ENCODE results near the gene TLL2. TPM values are rescaled to one million over a fixed set of nuclear protein-coding genes. Genes with fewer than 3 reads are reported as not detected.

TLL2 gene
- total RNA-seq, 1 experiment from 2014 or later, result 0.14 TPM

DNA sequence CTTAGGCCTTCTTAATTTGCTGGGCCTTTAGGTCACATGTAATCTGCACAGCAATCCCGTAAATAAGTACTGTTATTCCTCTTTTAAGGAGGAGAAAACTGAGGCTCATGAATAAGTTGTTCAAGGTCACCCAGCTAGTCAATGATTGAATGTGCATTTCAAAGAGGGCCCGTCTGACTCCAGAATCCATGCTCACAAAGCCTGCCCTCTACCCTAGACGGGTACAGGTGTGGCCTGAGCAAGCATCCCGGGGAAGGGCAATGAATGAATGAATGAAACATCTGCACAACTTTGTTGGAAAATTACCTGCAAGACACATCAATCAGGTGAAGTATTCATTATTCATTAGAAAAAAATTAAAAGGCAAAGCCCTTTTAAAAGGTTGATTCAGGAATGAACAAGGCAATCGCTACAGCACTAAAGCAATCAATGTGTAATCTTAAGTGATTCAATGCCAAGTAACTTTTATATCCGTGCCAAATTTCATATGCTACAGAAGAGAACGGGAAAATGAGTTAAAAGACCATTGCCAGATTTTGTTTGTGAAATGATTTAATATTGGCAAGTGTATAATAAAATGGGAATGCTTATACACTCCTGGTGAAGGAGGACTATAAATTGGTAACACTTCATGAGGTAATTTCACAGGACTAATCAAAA, 61.1 kb downstream of the TLL2 start:
- no peak overlapping the region for H3K27ac Mint-ChIP-seq (ENCODE audit: unreplicated experiment)
- H3K4me1 Mint-ChIP-seq (ENCODE audit: low read depth, unreplicated experiment), result no peaks in the 10 kb centered on the region
- TF ChIP-seq CTCF (IDR thresholded peaks at IDR 0.05; ENCODE audit: insufficient read depth in 1 of 2, low read depth in 1 of 2, low read length in 1 of 2, severe bottlenecking in 1 of 2, unreplicated experiment in 1 of 2), result no peak
- H3K36me3 ChIP-seq (ENCODE audit: control insufficient read depth, insufficient read depth, low read length), result no peaks in the 10 kb centered on the region
- no peaks in the 10 kb centered on the region for H3K36me3 Mint-ChIP-seq (ENCODE audit: insufficient read depth, unreplicated experiment)
- H3K9me3 Mint-ChIP-seq (ENCODE audit: unreplicated experiment), result no peaks in the 10 kb centered on the region
- H3K4me1 ChIP-seq, result no peaks in the 10 kb centered on the region
- peaks cover 10% of the 10 kb centered on the region for H3K27me3 Mint-ChIP-seq (ENCODE audit: insufficient read depth, unreplicated experiment)
- no peak overlapping the region for H3K4me3 Mint-ChIP-seq (ENCODE audit: unreplicated experiment)
- no peaks in the 10 kb centered on the region for H3K9me3 ChIP-seq
- no TSS peak for BruUV-seq (replicated peaks)
- H3K4me3 ChIP-seq (ENCODE audit: low read depth, low read length), result no peak overlapping the region
- no peak for DNase-seq
- intact Hi-C loops (cut with micrococcal nuclease; ENCODE audit: unreplicated experiment), result no loop called here
- CTCF ChIA-PET, result no interaction called here
- POLR2A ChIA-PET, result no interaction called here
- H3K27me3 ChIP-seq (replicated peaks; ENCODE audit: control insufficient read depth, insufficient read depth, low read length), result no peaks in the 10 kb centered on the region

- TF ChIP-seq CTCF (IDR thresholded peaks at IDR 0.05; ENCODE audit: insufficient read depth in 1 of 2, low read depth in 1 of 2, low read length in 1 of 2, severe bottlenecking in 1 of 2, unreplicated experiment in 1 of 2), result no peak
- Histone ChIP-seq H3K27me3 (replicated peaks; ENCODE audit: control insufficient read depth, insufficient read depth, low read length) (no peaks in the 10 kb centered on the region), H3K4me3 (ENCODE audit: low read depth, low read length) (no peak overlapping the region), H3K9me3 (no peaks in the 10 kb centered on the region), H3K4me1 (peaks cover 6% of the 10 kb centered on the region), H3K36me3 (ENCODE audit: control insufficient read depth, insufficient read depth, low read length) (no peaks in the 10 kb centered on the region)
- H3K27ac Mint-ChIP-seq (ENCODE audit: unreplicated experiment), result no peak overlapping the region
- H3K4me1 Mint-ChIP-seq (ENCODE audit: low read depth, unreplicated experiment), result peaks cover 11% of the 10 kb centered on the region
- peaks cover 6% of the 10 kb centered on the region for H3K27me3 Mint-ChIP-seq (ENCODE audit: insufficient read depth, unreplicated experiment)
- intact Hi-C loops (cut with micrococcal nuclease; ENCODE audit: unreplicated experiment), result no loop called here
- no peaks in the 10 kb centered on the region for H3K36me3 Mint-ChIP-seq (ENCODE audit: insufficient read depth, unreplicated experiment)
- ChIA-PET POLR2A (no interaction called here), CTCF (no interaction called here)
- H3K9me3 Mint-ChIP-seq (ENCODE audit: unreplicated experiment), result no peaks in the 10 kb centered on the region
- no peak overlapping the region for H3K4me3 Mint-ChIP-seq (ENCODE audit: unreplicated experiment)
- no TSS peak for BruUV-seq (replicated peaks)
- DNase-seq, result no peak
Measured at GRCh38 chr10:96450529-96451207, 63.1 kb downstream of the TLL2 start.

DNA sequence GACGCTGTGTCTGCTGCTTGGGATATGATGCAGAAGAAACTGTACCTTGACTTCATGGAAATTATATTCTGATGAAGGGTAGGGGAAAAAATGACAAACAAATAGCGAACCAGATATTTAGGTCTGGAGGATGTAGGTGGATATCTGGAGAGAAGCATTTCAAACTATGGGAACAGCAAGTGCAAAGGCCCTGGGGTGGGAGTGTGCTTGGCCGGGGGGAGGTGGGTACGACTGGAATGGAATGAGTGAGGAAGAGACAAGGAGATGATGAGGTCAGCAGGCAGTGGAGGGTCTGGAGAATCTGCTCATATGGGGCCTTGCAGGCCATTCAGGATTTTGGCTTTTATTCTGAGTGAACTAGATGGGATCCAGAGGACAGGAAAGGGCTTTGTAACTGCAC, 65.2 kb downstream of the TLL2 start:
- Histone ChIP-seq H3K4me3 (ENCODE audit: low read depth, low read length) (no peak overlapping the region), H3K4me1 (peaks cover 6% of the 10 kb centered on the region), H3K36me3 (ENCODE audit: control insufficient read depth, insufficient read depth, low read length) (no peaks in the 10 kb centered on the region), H3K27me3 (replicated peaks; ENCODE audit: control insufficient read depth, insufficient read depth, low read length) (no peaks in the 10 kb centered on the region), H3K9me3 (no peaks in the 10 kb centered on the region)
- no peak for TF ChIP-seq CTCF (IDR thresholded peaks at IDR 0.05; ENCODE audit: insufficient read depth in 1 of 2, low read depth in 1 of 2, low read length in 1 of 2, severe bottlenecking in 1 of 2, unreplicated experiment in 1 of 2)
- H3K36me3 Mint-ChIP-seq (ENCODE audit: insufficient read depth, unreplicated experiment), result no peaks in the 10 kb centered on the region
- no TSS peak for BruUV-seq (replicated peaks)
- peaks cover 4% of the 10 kb centered on the region for H3K27me3 Mint-ChIP-seq (ENCODE audit: insufficient read depth, unreplicated experiment)
- no peak overlapping the region for H3K4me3 Mint-ChIP-seq (ENCODE audit: unreplicated experiment)
- no peaks in the 10 kb centered on the region for H3K9me3 Mint-ChIP-seq (ENCODE audit: unreplicated experiment)
- H3K27ac Mint-ChIP-seq (ENCODE audit: unreplicated experiment), result no peak overlapping the region
- ChIA-PET POLR2A (no interaction called here), CTCF (no interaction called here)
- H3K4me1 Mint-ChIP-seq (ENCODE audit: low read depth, unreplicated experiment), result peaks cover 11% of the 10 kb centered on the region
- intact Hi-C loops (cut with micrococcal nuclease; ENCODE audit: unreplicated experiment), result no loop called here
- no peak for DNase-seq
